GM18505 (cell line): ENCODE data around the gene CDH18.

Experiments used
- ATAC-seq: cut with Tn5 transposase; IDR thresholded peaks from one replicate; pipeline ENCODE4 v1.9.1; 2021; ENCODE audit not compliant: unreplicated experiment
- POLR2A ChIP-seq: IDR thresholded peaks from 4 replicates; pipeline ENCODE4 v1.6.1; 2011; ENCODE audit warnings: borderline replicate concordance; ENCODE audit not compliant: insufficient read depth, insufficient read length; ENCODE audit errors: extremely low read depth

The CDH18 gene

GRCh38 chr5:19532936-19533335 lies 455.1 kb downstream of the CDH18 start:
- no peak for ATAC-seq
- no peak for TF ChIP-seq POLR2A

DNA sequence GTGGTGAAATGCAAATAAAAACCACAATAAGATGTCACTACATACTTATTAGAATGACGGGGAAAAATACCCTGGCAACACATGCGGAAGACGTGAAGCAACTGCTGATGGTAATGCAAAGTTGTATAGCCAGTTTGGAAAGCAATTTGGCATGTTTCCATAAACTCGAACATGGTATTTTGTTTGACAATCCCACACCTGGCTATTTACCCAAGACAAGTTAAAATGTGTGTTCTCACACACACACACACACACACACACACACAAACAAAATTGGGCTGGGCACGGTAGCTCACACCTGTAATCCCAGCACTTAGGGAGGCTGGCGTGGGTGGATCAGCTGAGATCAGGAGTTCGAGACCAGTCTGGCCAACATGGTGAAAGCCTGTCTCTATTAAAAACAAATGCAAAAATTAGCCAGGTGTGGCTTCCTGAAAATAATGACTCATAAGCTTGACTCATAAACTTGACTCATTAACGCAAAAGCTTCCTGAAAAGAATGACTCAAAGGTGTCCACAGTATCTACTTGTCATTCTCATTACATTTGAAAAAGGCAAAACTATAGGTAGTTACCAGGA lies 456.5 kb downstream of the CDH18 start:
- ATAC-seq, result no peak
- no peak for TF ChIP-seq POLR2A

- no peak for TF ChIP-seq POLR2A
- ATAC-seq, result no peak
Measured at GRCh38 chr5:19519448-19519847, 468.6 kb downstream of the CDH18 start.

DNA sequence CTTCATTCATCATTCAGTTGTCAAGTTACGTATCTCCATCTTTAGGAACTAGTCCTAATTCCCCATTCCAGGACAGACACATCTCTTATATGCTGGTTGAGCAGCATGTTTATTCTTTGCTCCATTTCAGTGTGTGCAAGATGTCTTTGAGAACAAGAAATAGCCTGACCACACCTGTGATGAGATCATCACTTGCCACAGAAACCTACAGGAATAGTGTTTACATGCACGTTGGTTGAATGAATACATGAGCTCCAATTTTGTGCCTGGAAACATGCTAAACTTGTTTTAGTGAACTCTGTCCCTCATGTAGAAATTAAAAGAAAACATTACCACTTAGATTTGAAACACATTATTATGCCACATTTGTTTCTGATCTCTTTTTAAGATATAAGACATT lies 489.1 kb downstream of the CDH18 start:
- no peak for ATAC-seq
- no peak for TF ChIP-seq POLR2A

DNA sequence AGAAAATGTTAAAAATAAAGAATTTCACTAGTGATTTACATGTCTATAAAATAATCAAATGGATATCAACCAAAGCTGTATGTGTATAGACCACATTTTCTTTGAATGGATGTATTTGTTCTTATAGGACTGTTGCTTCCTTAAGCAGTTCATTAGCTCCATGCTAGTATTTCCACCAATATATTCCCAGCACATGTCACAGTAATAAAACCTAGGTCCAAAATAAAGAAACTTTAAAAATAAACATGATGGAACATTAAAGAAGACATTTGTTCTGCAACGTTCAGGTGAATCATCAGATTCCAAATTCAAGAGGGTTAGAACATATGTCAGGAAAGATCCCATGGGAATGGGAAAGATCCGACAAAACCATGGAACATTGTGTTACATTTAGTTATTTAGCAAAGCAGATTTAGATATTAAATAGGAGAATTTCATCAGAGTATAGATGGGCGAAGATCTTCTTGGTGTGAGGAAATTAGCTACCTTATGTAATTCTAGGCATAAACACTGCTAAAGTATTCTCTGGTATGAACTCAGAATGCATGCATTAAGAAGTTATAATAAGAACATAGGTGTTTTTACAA lies 490.7 kb downstream of the CDH18 start:
- ATAC-seq, result no peak
- no peak for TF ChIP-seq POLR2A

GRCh38 chr5:19496056-19496455 lies 491.9 kb downstream of the CDH18 start:
- no peak for ATAC-seq
- TF ChIP-seq POLR2A, result no peak

- ATAC-seq, result no peak
- TF ChIP-seq POLR2A, result no peak
Measured at GRCh38 chr5:19492861-19493260, 495.1 kb downstream of the CDH18 start.

DNA sequence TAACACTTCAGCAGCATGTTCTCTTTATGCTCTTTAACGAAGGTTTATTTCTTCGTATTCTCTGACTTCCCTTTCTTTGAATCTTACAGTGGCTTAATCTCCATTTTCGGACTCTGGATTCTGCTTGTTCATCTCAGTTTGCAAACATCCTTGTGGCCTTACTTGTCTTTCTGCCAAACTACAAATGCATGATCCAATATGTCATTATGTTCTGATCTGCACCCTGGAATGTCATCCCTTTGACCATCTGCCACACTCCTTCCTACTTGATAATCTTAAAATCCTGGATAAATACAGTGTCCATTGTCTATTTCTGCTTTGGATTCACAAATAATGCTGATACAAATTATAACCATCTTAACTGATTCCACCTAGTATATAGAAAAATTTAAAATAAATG lies 499.2 kb downstream of the CDH18 start:
- TF ChIP-seq POLR2A, result no peak
- ATAC-seq, result no peak

DNA sequence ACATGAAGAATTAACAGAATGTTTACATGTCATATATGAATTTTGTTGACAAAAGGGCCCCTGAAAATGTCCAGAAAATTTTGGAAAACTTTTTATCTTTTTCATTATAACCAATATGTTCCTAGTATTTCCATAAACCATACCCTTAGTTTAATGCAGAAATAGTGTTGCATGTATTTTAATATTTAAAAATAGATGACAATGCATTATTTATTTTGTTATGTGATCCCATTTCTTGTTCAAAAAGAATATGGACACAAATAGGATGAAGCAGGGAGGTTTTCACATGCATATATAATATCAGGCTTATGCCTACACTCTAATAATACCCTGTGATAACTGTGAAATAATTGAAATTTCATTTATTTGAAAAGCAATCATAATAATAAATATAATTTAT lies 500.5 kb downstream of the CDH18 start:
- ATAC-seq, result no peak
- no peak for TF ChIP-seq POLR2A

DNA sequence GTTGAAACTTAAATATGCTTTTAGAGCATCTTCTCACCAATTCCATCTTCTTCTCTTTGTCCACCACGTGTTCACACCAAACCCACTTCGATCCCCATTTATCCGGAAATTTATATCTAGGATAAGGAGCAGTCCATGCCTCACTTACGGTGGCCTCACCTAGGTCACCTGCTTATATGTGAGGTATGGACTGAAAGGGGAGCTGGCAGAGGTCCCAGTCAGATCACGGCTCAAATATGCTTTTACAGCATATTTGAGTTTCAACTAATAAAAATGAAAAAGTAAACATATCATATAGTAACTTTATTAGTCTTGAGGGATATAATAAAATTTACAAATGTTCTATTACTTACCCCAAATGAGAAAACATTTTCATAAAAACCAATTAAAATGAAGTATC lies 508.4 kb downstream of the CDH18 start:
- ATAC-seq, result no peak
- no peak for TF ChIP-seq POLR2A

DNA sequence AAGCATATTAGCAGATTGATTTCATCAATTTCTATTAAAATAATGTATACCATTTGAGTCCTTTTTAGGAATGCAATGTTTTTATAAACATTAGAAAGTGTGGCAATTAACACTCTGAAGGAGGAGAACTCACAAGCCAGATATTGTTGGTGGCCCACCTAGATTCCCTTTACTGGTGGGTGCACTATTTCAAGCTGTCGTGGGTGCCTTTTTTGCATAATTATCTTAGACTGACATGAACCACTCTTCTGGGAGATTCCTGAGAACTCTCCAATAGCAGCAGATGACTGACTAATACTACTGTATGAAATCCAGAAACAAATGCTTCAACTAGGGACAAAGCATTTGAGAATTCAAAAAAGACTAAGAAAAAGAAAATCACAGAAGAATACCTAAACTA lies 526.0 kb downstream of the CDH18 start:
- no peak for TF ChIP-seq POLR2A
- ATAC-seq, result no peak

DNA sequence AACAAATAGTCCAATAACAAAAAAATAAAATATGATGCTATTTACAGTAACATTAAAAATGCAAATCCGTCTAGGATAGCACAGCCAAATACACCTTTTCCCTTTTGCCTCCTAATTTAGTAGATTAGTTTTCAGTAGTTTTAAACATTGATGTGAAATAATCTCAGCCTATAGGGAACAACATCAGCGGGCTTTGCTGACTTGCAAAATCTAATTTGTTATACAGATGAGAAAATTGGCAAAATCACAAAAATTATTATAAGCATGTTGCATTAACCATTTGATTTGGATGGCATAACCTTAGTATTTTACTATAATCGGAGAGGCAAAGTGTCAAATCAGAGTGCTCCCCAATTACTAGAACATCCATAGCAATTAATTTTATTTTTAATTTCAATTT lies 563.5 kb downstream of the CDH18 start:
- no peak for ATAC-seq
- TF ChIP-seq POLR2A, result no peak
